GM12878 (cell line): Measurements from ENCODE around the gene CCBE1. TPM values are rescaled to one million over a fixed set of nuclear protein-coding genes. Genes with fewer than 3 reads are reported as not detected.

Source experiments
- ATAC-seq: fragments of 200-7000 bp; cut with Tn5 transposase; 3 replicates; pipeline ENCODE4 v1.9.1; 2020; ENCODE audit warnings: mild to moderate bottlenecking, moderate library complexity
- BruUV-seq: library from RNA; stranded (reverse); fragments of 400-500 nt; replicated peaks from 2 replicates; lab custom pipeline; 2021; lab: Mats Ljungman, UMichigan
- CTCF ChIA-PET: fragments of 300-600 bp; sonication (Branson Sonifier 250); formaldehyde crosslinking; extraction: SDS; loops from one replicate; lab custom pipeline; 2021; ENCODE audit warnings: inconsistent platforms; lab: Yijun Ruan, JAX
- POLR2A ChIA-PET: fragments of 350-600 bp; formaldehyde crosslinking; extraction: SDS; loops from one replicate; lab custom pipeline; 2021; ENCODE audit warnings: inconsistent platforms; lab: Charles Lee
- RAD21 ChIA-PET: fragments of 300-600 bp; sonication (Branson Sonifier 250); formaldehyde crosslinking; loops from one replicate; lab custom pipeline; 2023; ENCODE audit warnings: antibody characterized with exemption; ENCODE audit not compliant: unreplicated experiment; lab: Charles Lee
- SMC1A ChIA-PET: fragments of 300-600 bp; sonication (Branson Sonifier 250); formaldehyde crosslinking; loops from one replicate; lab custom pipeline; 2023; ENCODE audit not compliant: unreplicated experiment, uncharacterized antibody; lab: Charles Lee
- DNase-seq: peaks from one replicate; pipeline ENCODE4 v3.0.0-alpha.2; 2011; ENCODE audit warnings: low read depth, low spot score
- FAIRE-seq: peaks from 3 replicates; lab custom pipeline; 2011; peaks lifted over from hg19 to GRCh38; lab: Jason Lieb, UNC
- H2AFZ ChIP-seq: 2 replicates; pipeline ENCODE4 v1.6.0; 2011; ENCODE audit warnings: low read depth, low read length, control low read depth; ENCODE audit not compliant: control insufficient read depth
- H3K27ac ChIP-seq: 2 replicates; pipeline ENCODE4 v1.5.1; 2011; ENCODE audit warnings: control low read depth; ENCODE audit not compliant: control insufficient read depth, insufficient read depth
- H3K27me3 ChIP-seq, 2 experiments: replicated peaks in 1 of 2; 2 replicates each; pipeline versions ENCODE4 v1.6.0 to v1.6.1; 2011; ENCODE audit warnings: low read length in 1 of 2; ENCODE audit not compliant: control insufficient read depth in 2 of 2, insufficient read depth in 2 of 2
- H3K36me3 ChIP-seq, 2 experiments: 2 replicates each; pipeline ENCODE4 v1.5.1; 2011; ENCODE audit warnings: low read length in 1 of 2; ENCODE audit not compliant: control insufficient read depth in 2 of 2, insufficient read depth in 2 of 2
- H3K4me1 ChIP-seq: 2 replicates; pipeline ENCODE4 v1.6.1; 2011; ENCODE audit warnings: mild to moderate bottlenecking, low read length, moderate library complexity, mixed read lengths; ENCODE audit not compliant: control insufficient read depth, insufficient read depth
- H3K4me2 ChIP-seq: 2 replicates; pipeline ENCODE4 v1.6.0; 2011; ENCODE audit warnings: control low read depth; ENCODE audit not compliant: control insufficient read depth, insufficient read depth
- H3K4me3 ChIP-seq: fragments of 200-600 bp; sonication (generic); 2 replicates; pipeline ENCODE4 v1.5.1; 2016
- H3K79me2 ChIP-seq: 2 replicates; pipeline ENCODE4 v1.6.0; 2011; ENCODE audit warnings: low read length; ENCODE audit not compliant: control insufficient read depth, insufficient read depth
- H3K9ac ChIP-seq: 2 replicates; pipeline ENCODE4 v1.8.0; 2011; ENCODE audit warnings: low read length, control low read depth, mixed read lengths; ENCODE audit not compliant: control insufficient read depth, insufficient read depth
- H3K9me3 ChIP-seq: replicated peaks from 3 replicates; pipeline ENCODE4 v1.5.1; 2011; ENCODE audit warnings: mild to moderate bottlenecking, low read length; ENCODE audit not compliant: control insufficient read depth, insufficient read depth
- H4K20me1 ChIP-seq: 2 replicates; pipeline ENCODE4 v1.6.0; 2011; ENCODE audit not compliant: control insufficient read depth, insufficient read depth
- BACH1 ChIP-seq: fragments of 450-650 bp; IDR thresholded peaks from 2 replicates; pipeline ENCODE4 v1.6.1; 2017; ENCODE audit warnings: mild to moderate bottlenecking, borderline replicate concordance
- BMI1 ChIP-seq: fragments of 450-650 bp; IDR thresholded peaks from 2 replicates; pipeline ENCODE4 v1.6.1; 2016; ENCODE audit warnings: mild to moderate bottlenecking, moderate library complexity, borderline replicate concordance
- EGR1 ChIP-seq, 2 experiments: IDR thresholded peaks; 1 replicate in 1 of 2; 2 replicates in 1 of 2; pipeline ENCODE4 v1.6.1; 2011 to 2012; ENCODE audit warnings: low read depth in 2 of 2, low read length in 2 of 2, borderline replicate concordance in 1 of 2, mild to moderate bottlenecking in 1 of 2, moderate library complexity in 1 of 2
- FOXK2 ChIP-seq: fragments of 450-650 bp; IDR thresholded peaks from 2 replicates; pipeline ENCODE4 v1.6.1; 2017; ENCODE audit warnings: mild to moderate bottlenecking, moderate library complexity
- HDAC6 ChIP-seq: fragments of 200-600 bp; sonication (generic); IDR thresholded peaks from one replicate; pipeline ENCODE4 v1.8.0; 2017; ENCODE audit warnings: antibody characterized with exemption; ENCODE audit not compliant: unreplicated experiment
- MLLT1 ChIP-seq: fragments of 450-650 bp; IDR thresholded peaks from 2 replicates; pipeline ENCODE4 v1.6.1; 2016; ENCODE audit warnings: mild to moderate bottlenecking
- MXI1 ChIP-seq: fragments of 150-350 bp; IDR thresholded peaks from 2 replicates; pipeline ENCODE4 v1.6.1; 2011; ENCODE audit warnings: low read depth, mild to moderate bottlenecking, inconsistent platforms, low read length, improper control_type of control experiment
- PML ChIP-seq: IDR thresholded peaks from 2 replicates; pipeline ENCODE4 v1.6.1; 2012; ENCODE audit warnings: low read length, inconsistent platforms
- POU2F2 ChIP-seq: IDR thresholded peaks from 3 replicates; pipeline ENCODE4 v1.6.1; 2011; ENCODE audit warnings: low read depth, mild to moderate bottlenecking, low read length, borderline replicate concordance
- SMAD1 ChIP-seq: fragments of 450-650 bp; IDR thresholded peaks from 2 replicates; pipeline ENCODE4 v1.6.1; 2018; ENCODE audit warnings: mild to moderate bottlenecking, low read depth; ENCODE audit not compliant: partially characterized antibody
- STAT1 ChIP-seq: fragments of 450-650 bp; conservative IDR thresholded peaks from 2 replicates; pipeline ENCODE4 v1.6.1; 2014; ENCODE audit warnings: antibody characterized with exemption, mild to moderate bottlenecking
- SUZ12 ChIP-seq: fragments of 200-600 bp; sonication (generic); IDR thresholded peaks from one replicate; pipeline ENCODE4 v1.6.1; 2018; ENCODE audit warnings: antibody characterized with exemption, mild to moderate bottlenecking; ENCODE audit not compliant: unreplicated experiment
- TARDBP ChIP-seq: IDR thresholded peaks from 2 replicates; pipeline ENCODE4 v1.6.1; 2016; ENCODE audit warnings: borderline replicate concordance
- TBL1XR1 ChIP-seq: IDR thresholded peaks from 2 replicates; pipeline ENCODE4 v1.6.1; 2012; ENCODE audit warnings: low read depth, low read length, improper control_type of control experiment
- ZBTB33 ChIP-seq: fragments of 450-650 bp; IDR thresholded peaks from 2 replicates; pipeline ENCODE4 v1.6.1; 2017; ENCODE audit warnings: mild to moderate bottlenecking
- ZSCAN29 ChIP-seq: fragments of 450-650 bp; IDR thresholded peaks from 2 replicates; pipeline ENCODE4 v1.6.1; 2017; ENCODE audit warnings: mild to moderate bottlenecking, moderate library complexity
- ZZZ3 ChIP-seq: IDR thresholded peaks from 2 replicates; pipeline ENCODE4 v1.6.1; 2011; ENCODE audit warnings: low read depth; ENCODE audit not compliant: control insufficient read depth, insufficient read length
- WGBS: methylation state at CpG from one replicate; pipeline ENCODE4 v1.1.6; 2016; ENCODE audit warnings: low lambda C conversion rate; ENCODE audit not compliant: insufficient replicate concordance, insufficient coverage; ENCODE audit errors: missing lambda C conversion rate; 5-methylcytosine and 5-hydroxymethylcytosine counted together
- in situ Hi-C: fragments of 300-500 bp; cut with MboI; formaldehyde crosslinking; loops from 9 replicates; pipeline ENCODE4 v1.14.3; 2018; ENCODE audit warnings: mixed read lengths
- intact Hi-C: fragments of 100-400 bp; cut with micrococcal nuclease; formaldehyde crosslinking; loops from one replicate; pipeline ENCODE4 v1.14.2; 2022; ENCODE audit not compliant: unreplicated experiment
- polyA plus RNA-seq, 11 experiments: library from polyadenylated mRNA; depleted of rRNA in 4 of 11; unstranded in 6 of 11; stranded (reverse) in 5 of 11; fragments of >200 nt; fragmentation: Nextera tagmentation in 4 of 11; fragmentation: Illumina TruSeq in 1 of 11; extraction: Ambion mirVana in 4 of 11; extraction: Trizol in 1 of 11; gene quantifications; 1 replicate in 1 of 11; 2 replicates in 10 of 11; pipeline versions ENCODE4 v1.2.1 to v1.2.3, GENCODE V29; 2011 to 2016; ENCODE audit warnings: inconsistent platforms in 2 of 11, missing spikeins in 2 of 11, low read depth in 1 of 11
- total RNA-seq, 4 experiments: library from RNA; depleted of rRNA in 3 of 4; stranded (reverse); fragments of >200 nt in 3 of 4; fragmentation: Illumina TruSeq in 1 of 4; extraction: Trizol in 1 of 4; gene quantifications; 2 replicates each; pipeline versions ENCODE4 v1.2.1 to v1.2.3, GENCODE V29; 2013 to 2021
- TF ChIP-seq, protein P1 (sequence below): IDR thresholded peaks from 2 replicates; pipeline ENCODE4 v1.6.1; 2012; ENCODE audit warnings: low read depth, low read length, improper control_type of control experiment
- TF ChIP-seq, protein P2 (sequence below): fragments of 450-650 bp; IDR thresholded peaks from 2 replicates; pipeline ENCODE4 v1.6.1; 2016; ENCODE audit warnings: mild to moderate bottlenecking

The CCBE1 gene
- total and polyA plus RNA-seq, 10 of the 15 experiments (the other 5 are each of a cell fraction or from before 2014, with no cell fraction given) = 0.03 to 0.49 (median 0.04) TPM; not detected in 7

- no peak for TF ChIP-seq HDAC6
- TF ChIP-seq SMAD1 = no peak
- no peak for TF ChIP-seq EGR1 (IDR thresholded peaks at IDR 0.05; ENCODE audit: borderline replicate concordance in 1 of 2, low read depth in 2 of 2, low read length in 2 of 2)
- TF ChIP-seq STAT1 = no peak
- no peak for TF ChIP-seq PML
- no peak for TF ChIP-seq BMI1
Measured at GRCh38 chr18:59453468-59453961, 243.7 kb downstream of the CCBE1 start (continued).

- RAD21 ChIA-PET = no interaction called here
- CTCF ChIA-PET = interaction anchor here (0.7 kb wide), 1 partner anchor 292 kb away, joined by 3 read pairs; no protein-coding TSS in a partner anchor
- no TSS peak for BruUV-seq
- Histone ChIP-seq H3K79me2 (no peaks in the 10 kb centered on the region), H3K9me3 (no peaks in the 10 kb centered on the region), H4K20me1 (no peaks in the 10 kb centered on the region), H3K9ac (no peak overlapping the region), H3K4me2 (no peak overlapping the region), H3K4me3 (no peak overlapping the region), H3K4me1 (no peaks in the 10 kb centered on the region), H3K27ac (no peak overlapping the region), H3K36me3 (no peaks in the 10 kb centered on the region), H2AFZ (no peak overlapping the region), H3K27me3 (peaks cover 0 to 9% of the 10 kb centered on the region in 2 experiments; a peak in 3 of 4 replicates)
- intact Hi-C loops (no loop called here), in situ Hi-C loops (loop anchor here (25.0 kb wide), 1 partner anchor 1110 kb away; no protein-coding TSS in a partner anchor)
- SMC1A ChIA-PET = no interaction called here
- 41% methylated on average over 6 of the region's 6 CpGs for WGBS
- DNase-seq = no peak
- FAIRE-seq = no peak
- no peak for ATAC-seq
- POLR2A ChIA-PET = no interaction called here
- TF ChIP-seq POU2F2 (no peak), TARDBP (no peak), ZZZ3 (no peak), BACH1 (no peak), MXI1 (no peak), SUZ12 (no peak), ZSCAN29 (no peak), HDAC6 (no peak), FOXK2 (no peak), ZBTB33 (no peak), MLLT1 (no peak), TBL1XR1 (no peak), STAT1 (no peak)
- TF ChIP-seq, protein P1, sequence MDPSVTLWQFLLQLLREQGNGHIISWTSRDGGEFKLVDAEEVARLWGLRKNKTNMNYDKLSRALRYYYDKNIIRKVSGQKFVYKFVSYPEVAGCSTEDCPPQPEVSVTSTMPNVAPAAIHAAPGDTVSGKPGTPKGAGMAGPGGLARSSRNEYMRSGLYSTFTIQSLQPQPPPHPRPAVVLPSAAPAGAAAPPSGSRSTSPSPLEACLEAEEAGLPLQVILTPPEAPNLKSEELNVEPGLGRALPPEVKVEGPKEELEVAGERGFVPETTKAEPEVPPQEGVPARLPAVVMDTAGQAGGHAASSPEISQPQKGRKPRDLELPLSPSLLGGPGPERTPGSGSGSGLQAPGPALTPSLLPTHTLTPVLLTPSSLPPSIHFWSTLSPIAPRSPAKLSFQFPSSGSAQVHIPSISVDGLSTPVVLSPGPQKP = no peak
- TF ChIP-seq, protein P2, sequence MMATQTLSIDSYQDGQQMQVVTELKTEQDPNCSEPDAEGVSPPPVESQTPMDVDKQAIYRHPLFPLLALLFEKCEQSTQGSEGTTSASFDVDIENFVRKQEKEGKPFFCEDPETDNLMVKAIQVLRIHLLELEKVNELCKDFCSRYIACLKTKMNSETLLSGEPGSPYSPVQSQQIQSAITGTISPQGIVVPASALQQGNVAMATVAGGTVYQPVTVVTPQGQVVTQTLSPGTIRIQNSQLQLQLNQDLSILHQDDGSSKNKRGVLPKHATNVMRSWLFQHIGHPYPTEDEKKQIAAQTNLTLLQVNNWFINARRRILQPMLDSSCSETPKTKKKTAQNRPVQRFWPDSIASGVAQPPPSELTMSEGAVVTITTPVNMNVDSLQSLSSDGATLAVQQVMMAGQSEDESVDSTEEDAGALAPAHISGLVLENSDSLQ = no peak
Measured at GRCh38 chr18:59451963-59452362, 245.3 kb downstream of the CCBE1 start.
